Omental fat pad (tissue), 4 donors: ENCODE measurements around the gene TANGO2. TPM values are rescaled to one million over a fixed set of nuclear protein-coding genes. Genes with fewer than 3 reads are reported as not detected.

Source experiments
- ATAC-seq: fragments of 150-250 bp; one replicate; pipeline ENCODE4 v1.9.1; 2016; ENCODE audit warnings: mild to moderate bottlenecking, moderate library complexity; ENCODE audit not compliant: low FRiP score
- DNase-seq: peaks from one replicate; pipeline ENCODE4 v3.0.0-alpha.2; 2019; ENCODE audit warnings: low spot score
- total RNA-seq, 4 donors: library from RNA; depleted of rRNA; stranded (reverse); fragments of >200 nt; gene quantifications; one replicate each; pipeline ENCODE4 v1.1.0, GENCODE V29; 2016
- TF ChIP-seq, protein P1 (sequence below), 3 donors: fragments of 450-650 bp; IDR thresholded peaks; one replicate each; pipeline ENCODE4 v1.5.1; 2016 to 2017; ENCODE audit warnings: antibody characterized with exemption in 3 of 3, mild to moderate bottlenecking in 3 of 3, moderate library complexity in 2 of 3

Gene TANGO2
- total RNA-seq, 4 donors from 2014 or later, result 35.3 to 48.4 (median 37.9) TPM

GRCh38 chr22:20107471-20107901 is 86.6 kb downstream of the TANGO2 start:
- TF ChIP-seq, protein P1, sequence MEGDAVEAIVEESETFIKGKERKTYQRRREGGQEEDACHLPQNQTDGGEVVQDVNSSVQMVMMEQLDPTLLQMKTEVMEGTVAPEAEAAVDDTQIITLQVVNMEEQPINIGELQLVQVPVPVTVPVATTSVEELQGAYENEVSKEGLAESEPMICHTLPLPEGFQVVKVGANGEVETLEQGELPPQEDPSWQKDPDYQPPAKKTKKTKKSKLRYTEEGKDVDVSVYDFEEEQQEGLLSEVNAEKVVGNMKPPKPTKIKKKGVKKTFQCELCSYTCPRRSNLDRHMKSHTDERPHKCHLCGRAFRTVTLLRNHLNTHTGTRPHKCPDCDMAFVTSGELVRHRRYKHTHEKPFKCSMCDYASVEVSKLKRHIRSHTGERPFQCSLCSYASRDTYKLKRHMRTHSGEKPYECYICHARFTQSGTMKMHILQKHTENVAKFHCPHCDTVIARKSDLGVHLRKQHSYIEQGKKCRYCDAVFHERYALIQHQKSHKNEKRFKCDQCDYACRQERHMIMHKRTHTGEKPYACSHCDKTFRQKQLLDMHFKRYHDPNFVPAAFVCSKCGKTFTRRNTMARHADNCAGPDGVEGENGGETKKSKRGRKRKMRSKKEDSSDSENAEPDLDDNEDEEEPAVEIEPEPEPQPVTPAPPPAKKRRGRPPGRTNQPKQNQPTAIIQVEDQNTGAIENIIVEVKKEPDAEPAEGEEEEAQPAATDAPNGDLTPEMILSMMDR (IDR thresholded peaks at IDR 0.05), result no peak

GRCh38 chr22:20107951-20108756 is 87.2 kb downstream of the TANGO2 start:
- ATAC-seq, result no peak
- TF ChIP-seq, protein P1 (IDR thresholded peaks at IDR 0.05), result no peak
- DNase-seq, result no peak

More at GRCh38 chr22:20107471-20107901, 86.6 kb downstream of the TANGO2 start:
- no peak for ATAC-seq
- DNase-seq, result no peak

DNA sequence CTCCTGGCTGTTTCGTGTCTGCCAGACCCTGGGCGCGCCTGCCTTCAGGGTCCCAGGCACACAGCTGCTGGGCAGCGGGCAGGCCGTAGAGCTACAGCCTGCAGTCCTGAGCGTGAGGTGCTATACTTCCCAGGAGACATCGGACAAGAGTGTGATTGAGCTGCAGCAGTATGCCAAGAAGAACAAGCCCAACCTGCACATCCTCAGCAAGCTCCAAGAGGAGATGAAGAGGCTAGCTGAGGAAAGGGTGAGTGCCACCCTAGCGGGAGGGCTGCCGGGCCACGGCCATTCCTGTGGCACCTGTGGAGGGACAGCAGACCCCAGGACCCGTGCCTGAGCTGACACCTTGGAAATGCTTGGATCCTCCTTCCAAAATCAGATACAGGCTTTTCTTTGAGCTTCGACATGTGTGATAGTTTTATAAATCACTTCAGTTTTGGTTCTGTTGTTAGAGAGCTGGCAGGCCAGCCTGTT is 87.9 kb downstream of the TANGO2 start:
- ATAC-seq, result no peak
- TF ChIP-seq, protein P1 (IDR thresholded peaks at IDR 0.05), result no peak

GRCh38 chr22:20109411-20110358 is 88.8 kb downstream of the TANGO2 start:
- ATAC-seq, result no peak
- TF ChIP-seq, protein P1 (IDR thresholded peaks at IDR 0.05), result no peak
- no peak for DNase-seq

More for the DNA sequence above, 87.9 kb downstream of the TANGO2 start:
- no peak for DNase-seq

- TF ChIP-seq, protein P1 (IDR thresholded peaks at IDR 0.05), result no peak
- ATAC-seq (no peak), DNase-seq (no peak)
These were observed 89.6 kb downstream of the TANGO2 start for GRCh38 chr22:20110359-20110985.

DNA sequence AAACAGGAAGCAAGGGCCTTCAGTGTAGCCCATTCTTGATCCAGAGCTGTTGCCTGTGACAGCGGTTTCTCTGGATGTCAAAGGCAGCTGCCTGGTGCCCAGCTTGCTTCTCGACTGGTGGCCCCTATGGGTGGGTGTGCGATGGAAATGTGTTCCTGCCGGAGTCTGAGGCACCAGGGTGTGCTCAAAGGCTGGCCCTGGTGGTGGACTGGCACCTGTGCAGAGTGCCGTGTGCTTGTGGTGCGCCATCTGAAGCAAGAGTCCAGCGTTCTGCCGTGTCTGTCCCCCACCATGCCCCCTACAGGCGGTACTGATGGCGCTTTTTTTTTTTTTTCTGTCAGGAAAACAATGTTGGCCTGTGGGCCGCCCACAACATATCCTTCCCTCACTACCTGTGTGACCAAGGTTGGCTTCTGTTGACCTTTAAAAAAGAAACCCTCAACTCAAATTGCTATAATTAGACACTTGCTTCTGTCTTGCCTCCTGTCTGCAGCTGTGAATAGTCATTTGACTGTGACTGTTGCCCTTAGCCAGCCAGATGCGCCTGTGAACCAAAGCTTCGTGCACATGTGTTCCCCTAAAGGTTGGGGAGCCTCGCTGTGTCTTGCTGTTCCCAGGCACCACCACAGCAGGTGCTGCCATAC is 90.3 kb downstream of the TANGO2 start:
- DNase-seq (no peak), ATAC-seq (no peak)
- TF ChIP-seq, protein P1 (IDR thresholded peaks at IDR 0.05), result no peak
